Measurements from ENCODE around the gene SYT8. TPM values are rescaled to one million over a fixed set of nuclear protein-coding genes. Genes with fewer than 3 reads are reported as not detected.
"Not testable (repeated sequence)": the region's sequence is repeated elsewhere in the genome, so short reads cannot be mapped to it uniquely, and the experiment has no call there.

The SYT8 gene
- total and polyA plus RNA-seq, 2 experiments from 2014 or later = not detected

DNA sequence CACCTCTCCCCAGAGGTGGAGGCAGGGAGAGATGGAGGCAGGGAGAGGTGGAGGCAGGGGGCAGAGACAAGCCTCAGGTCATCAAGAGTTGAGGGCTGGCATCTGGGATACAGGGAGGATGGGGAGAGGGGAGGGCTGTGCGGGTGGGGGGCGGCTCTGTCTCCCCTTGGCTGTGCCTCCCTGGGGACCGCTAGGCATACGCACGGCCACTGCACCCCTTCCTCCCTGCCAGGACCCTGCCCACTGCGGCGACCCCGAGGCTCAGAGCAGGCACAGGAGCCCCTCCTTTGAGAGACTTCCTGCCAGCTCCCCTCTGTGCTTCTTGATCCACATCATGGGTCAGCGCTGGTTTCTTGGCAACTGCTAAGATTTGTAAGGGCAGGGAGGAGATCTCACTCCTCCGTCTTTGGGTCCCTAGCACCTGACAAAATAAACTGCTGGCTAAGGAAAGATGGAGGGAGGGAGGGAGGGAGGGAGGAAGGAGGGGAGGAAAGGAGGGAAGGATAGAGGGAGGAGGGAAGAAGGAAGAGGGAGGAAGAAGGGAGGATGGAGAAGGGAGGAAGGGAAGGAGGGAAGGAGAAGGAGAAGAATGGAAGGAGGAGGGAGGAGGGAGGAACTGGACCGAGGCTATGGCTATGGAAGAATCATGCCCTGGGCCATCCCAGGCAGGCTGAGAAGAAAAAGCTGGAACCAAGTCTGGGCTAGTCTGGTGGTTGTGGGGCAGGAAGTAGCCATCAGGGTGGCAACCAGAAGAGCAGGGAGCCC is 38.4 kb downstream of the SYT8 start:
- no peaks in the 10 kb centered on the region for H3K27me3 ChIP-seq (ENCODE audit: insufficient read depth)
- H3K27ac ChIP-seq (ENCODE audit: low read depth) = no peak overlapping the region
- no peaks in the 10 kb centered on the region for H4K20me1 ChIP-seq (replicated peaks; ENCODE audit: insufficient read depth)
- no peaks in the 10 kb centered on the region for H3K36me3 Mint-ChIP-seq (ENCODE audit: low read depth)
- H3K9me2 ChIP-seq (ENCODE audit: insufficient read depth) = no peaks in the 10 kb centered on the region
- DNase-seq (ENCODE audit: low spot score) (no peak), ATAC-seq (no peak)
- no peak overlapping the region for H2AFZ ChIP-seq
- H3K79me2 ChIP-seq (replicated peaks; ENCODE audit: insufficient read depth) = no peaks in the 10 kb centered on the region
- no peak overlapping the region for H3K4me2 ChIP-seq
- no peaks in the 10 kb centered on the region for H3F3A ChIP-seq (replicated peaks; ENCODE audit: low read depth)
- peaks cover 2% of the 10 kb centered on the region; the same call in 2 of the 3 replicates for H3K4me1 Mint-ChIP-seq
- no peak overlapping the region for H3K4me3 ChIP-seq
- no peak for TF ChIP-seq REST (IDR thresholded peaks at IDR 0.05; ENCODE audit: unreplicated experiment)
- no peak for TF ChIP-seq JUNB (IDR thresholded peaks at IDR 0.05; ENCODE audit: unreplicated experiment)
- TF ChIP-seq, protein P1, sequence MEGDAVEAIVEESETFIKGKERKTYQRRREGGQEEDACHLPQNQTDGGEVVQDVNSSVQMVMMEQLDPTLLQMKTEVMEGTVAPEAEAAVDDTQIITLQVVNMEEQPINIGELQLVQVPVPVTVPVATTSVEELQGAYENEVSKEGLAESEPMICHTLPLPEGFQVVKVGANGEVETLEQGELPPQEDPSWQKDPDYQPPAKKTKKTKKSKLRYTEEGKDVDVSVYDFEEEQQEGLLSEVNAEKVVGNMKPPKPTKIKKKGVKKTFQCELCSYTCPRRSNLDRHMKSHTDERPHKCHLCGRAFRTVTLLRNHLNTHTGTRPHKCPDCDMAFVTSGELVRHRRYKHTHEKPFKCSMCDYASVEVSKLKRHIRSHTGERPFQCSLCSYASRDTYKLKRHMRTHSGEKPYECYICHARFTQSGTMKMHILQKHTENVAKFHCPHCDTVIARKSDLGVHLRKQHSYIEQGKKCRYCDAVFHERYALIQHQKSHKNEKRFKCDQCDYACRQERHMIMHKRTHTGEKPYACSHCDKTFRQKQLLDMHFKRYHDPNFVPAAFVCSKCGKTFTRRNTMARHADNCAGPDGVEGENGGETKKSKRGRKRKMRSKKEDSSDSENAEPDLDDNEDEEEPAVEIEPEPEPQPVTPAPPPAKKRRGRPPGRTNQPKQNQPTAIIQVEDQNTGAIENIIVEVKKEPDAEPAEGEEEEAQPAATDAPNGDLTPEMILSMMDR (conservative IDR thresholded peaks at IDR 0.05; ENCODE audit: low read depth in 2 of 2) = no peak
- TF ChIP-seq NANOG (IDR thresholded peaks at IDR 0.05; ENCODE audit: borderline replicate concordance) = no peak
- H3K9me3 Mint-ChIP-seq = no peaks in the 10 kb centered on the region
- H3K27me3 Mint-ChIP-seq (ENCODE audit: insufficient read depth, low read depth, poor library complexity) = peaks cover 6% of the 10 kb centered on the region
- no peak overlapping the region for H3K4me3 Mint-ChIP-seq
- no peaks in the 10 kb centered on the region for H3K4me1 ChIP-seq (ENCODE audit: insufficient read depth)
- H3K36me3 ChIP-seq (ENCODE audit: insufficient read depth) = no peaks in the 10 kb centered on the region
- H3K27ac Mint-ChIP-seq = no peak overlapping the region

GRCh38 chr11:1873813-1874150 is 39.0 kb downstream of the SYT8 start:
- not testable (repeated sequence) for H3K27ac ChIP-seq (ENCODE audit: low read depth); H3K27me3 Mint-ChIP-seq (ENCODE audit: insufficient read depth, low read depth, poor library complexity); DNase-seq (ENCODE audit: low spot score); H3F3A ChIP-seq (replicated peaks; ENCODE audit: low read depth); H3K36me3 ChIP-seq (ENCODE audit: insufficient read depth); H3K9me2 ChIP-seq (ENCODE audit: insufficient read depth); H3K27me3 ChIP-seq (ENCODE audit: insufficient read depth); ATAC-seq; H3K9me3 Mint-ChIP-seq; H2AFZ ChIP-seq; H3K4me2 ChIP-seq; H3K27ac Mint-ChIP-seq; H3K79me2 ChIP-seq (replicated peaks; ENCODE audit: insufficient read depth); H3K4me1 Mint-ChIP-seq; H4K20me1 ChIP-seq (replicated peaks; ENCODE audit: insufficient read depth); H3K4me1 ChIP-seq (ENCODE audit: insufficient read depth); H3K36me3 Mint-ChIP-seq (ENCODE audit: low read depth); H3K4me3 Mint-ChIP-seq; H3K4me3 ChIP-seq

DNA sequence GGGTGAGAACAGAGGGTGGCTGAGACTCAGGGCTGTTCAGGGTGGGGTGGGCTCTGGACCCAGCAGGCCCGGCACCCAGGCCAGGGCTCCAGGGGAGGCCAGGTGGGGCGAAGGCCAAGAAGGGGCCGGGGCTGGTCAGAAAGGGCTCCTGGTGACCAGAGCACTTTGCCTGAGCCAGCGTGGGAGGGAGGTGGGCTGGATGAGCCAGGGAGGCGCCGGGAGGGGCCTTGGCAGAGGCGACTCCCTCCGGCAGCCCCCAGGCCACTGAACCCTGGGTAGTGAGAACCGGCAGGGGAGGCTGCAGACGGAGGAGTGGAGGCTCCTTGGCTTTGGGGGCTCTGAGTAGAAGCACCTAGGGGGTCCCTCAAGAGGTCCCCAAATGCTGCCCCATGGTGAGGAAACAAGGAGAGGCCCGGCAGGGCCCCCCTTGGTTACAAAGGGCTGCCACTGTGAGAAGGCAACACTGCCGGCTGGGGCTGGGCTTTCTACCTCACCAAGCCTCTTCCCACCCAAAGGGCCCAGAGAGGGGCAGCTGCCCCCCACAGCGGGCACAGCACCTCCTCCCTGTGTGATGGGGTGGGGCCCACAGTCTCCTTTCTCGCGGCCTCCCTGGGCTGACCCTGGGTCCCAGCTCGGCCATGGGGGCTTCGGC is 39.8 kb downstream of the SYT8 start:
- H3K36me3 Mint-ChIP-seq (ENCODE audit: low read depth); H3K36me3 ChIP-seq (ENCODE audit: insufficient read depth); H4K20me1 ChIP-seq (replicated peaks; ENCODE audit: insufficient read depth); H3K4me2 ChIP-seq; H3K27me3 Mint-ChIP-seq (ENCODE audit: insufficient read depth, low read depth, poor library complexity); H3K27ac ChIP-seq (ENCODE audit: low read depth); H3K79me2 ChIP-seq (replicated peaks; ENCODE audit: insufficient read depth); DNase-seq (ENCODE audit: low spot score); H3F3A ChIP-seq (replicated peaks; ENCODE audit: low read depth); H3K4me1 ChIP-seq (ENCODE audit: insufficient read depth); H3K4me3 ChIP-seq; H3K4me3 Mint-ChIP-seq; H2AFZ ChIP-seq; H3K27ac Mint-ChIP-seq; H3K4me1 Mint-ChIP-seq; H3K9me2 ChIP-seq (ENCODE audit: insufficient read depth); ATAC-seq; H3K9me3 Mint-ChIP-seq; H3K27me3 ChIP-seq (ENCODE audit: insufficient read depth): not testable (repeated sequence)

All from GM23338 (cell line).